PC-3 (cell line): ENCODE results near the gene GALNT18. TPM values are rescaled to one million over a fixed set of nuclear protein-coding genes. Genes with fewer than 3 reads are reported as not detected.

Experiments
- ATAC-seq: fragments of 200-7000 bp; cut with Tn5 transposase; 2 replicates; pipeline ENCODE4 v1.9.1; 2020; ENCODE audit warnings: mild to moderate bottlenecking, moderate library complexity
- BruUV-seq: library from RNA; stranded (reverse); fragments of 400-500 nt; replicated peaks from 2 replicates; lab custom pipeline; 2021; lab: Mats Ljungman, UMichigan
- CTCF ChIA-PET: fragments of 300-600 bp; sonication (Branson Sonifier 250); formaldehyde crosslinking; loops from one replicate; lab custom pipeline; 2022; ENCODE audit warnings: antibody characterized with exemption; lab: Charles Lee
- POLR2A ChIA-PET: fragments of 300-600 bp; sonication (Branson Sonifier 250); formaldehyde crosslinking; loops from one replicate; lab custom pipeline; 2022; ENCODE audit warnings: antibody characterized with exemption; ENCODE audit not compliant: unreplicated experiment; lab: Charles Lee
- DNase-seq: peaks from one replicate; pipeline ENCODE4 v3.0.0-alpha.2; 2015
- H2AFZ ChIP-seq: fragments of 300-600 bp; sonication (generic); 2 replicates; pipeline ENCODE4 v1.6.0; 2016; ENCODE audit warnings: antibody characterized with exemption, low read length
- H3F3A ChIP-seq: fragments of 300-600 bp; sonication (generic); one replicate; pipeline ENCODE4 v1.6.0; 2017; ENCODE audit warnings: antibody characterized with exemption, low read length, control low read depth, mild to moderate bottlenecking; ENCODE audit not compliant: unreplicated experiment
- H3K27ac ChIP-seq: fragments of 300-600 bp; sonication (generic); 2 replicates; pipeline ENCODE4 v1.5.1; 2016; ENCODE audit warnings: mild to moderate bottlenecking, low read length
- H3K27me3 ChIP-seq: fragments of 300-600 bp; sonication (generic); 2 replicates; pipeline ENCODE4 v1.6.1; 2016; ENCODE audit warnings: low read length, mixed read lengths
- H3K36me3 ChIP-seq: fragments of 300-600 bp; sonication (generic); 2 replicates; pipeline ENCODE4 v1.6.1; 2016; ENCODE audit warnings: low read depth, mixed run types, low read length, mixed read lengths
- H3K4me1 ChIP-seq: fragments of 300-600 bp; sonication (generic); 2 replicates; pipeline ENCODE4 v1.5.1; 2016; ENCODE audit warnings: low read length; ENCODE audit not compliant: insufficient read depth
- H3K4me2 ChIP-seq: fragments of 300-600 bp; sonication (generic); 2 replicates; pipeline ENCODE4 v1.6.0; 2016; ENCODE audit warnings: low read length
- H3K4me3 ChIP-seq: fragments of 300-600 bp; sonication (generic); 2 replicates; pipeline ENCODE4 v1.5.1; 2016; ENCODE audit warnings: mild to moderate bottlenecking, low read length, mixed read lengths
- H3K79me2 ChIP-seq: fragments of 300-600 bp; sonication (generic); 2 replicates; pipeline ENCODE4 v1.6.1; 2017; ENCODE audit warnings: low read length, mixed read lengths
- H3K9ac ChIP-seq: fragments of 300-600 bp; sonication (generic); 2 replicates; pipeline ENCODE4 v1.6.0; 2016; ENCODE audit warnings: mild to moderate bottlenecking, low read length
- H3K9me2 ChIP-seq: fragments of 300-600 bp; sonication (generic); replicated peaks from 2 replicates; pipeline ENCODE4 v1.6.1; 2016; ENCODE audit warnings: mixed run types, low read length, mixed read lengths
- H3K9me3 ChIP-seq: fragments of 300-600 bp; sonication (generic); 2 replicates; pipeline ENCODE4 v1.6.1; 2016; ENCODE audit warnings: low read length, mixed read lengths
- H4K20me1 ChIP-seq: fragments of 300-600 bp; sonication (generic); 2 replicates; pipeline ENCODE4 v1.6.1; 2016; ENCODE audit warnings: low read length, mixed read lengths
- CTCF ChIP-seq: fragments of 300-600 bp; sonication (generic); conservative IDR thresholded peaks from 2 replicates; pipeline ENCODE4 v1.5.1; 2017; ENCODE audit warnings: antibody characterized with exemption, low read depth, mild to moderate bottlenecking, low read length
- EZH2 ChIP-seq: fragments of 300-600 bp; sonication (generic); IDR thresholded peaks from one replicate; pipeline ENCODE4 v1.6.1; 2017; ENCODE audit warnings: antibody characterized with exemption, mild to moderate bottlenecking, low read length; ENCODE audit not compliant: unreplicated experiment
- EZH2phosphoT487 ChIP-seq: fragments of 300-600 bp; sonication (generic); IDR thresholded peaks from 2 replicates; pipeline ENCODE4 v1.6.1; 2018; ENCODE audit warnings: mild to moderate bottlenecking, antibody characterized with exemption, low read length, borderline replicate concordance
- intact Hi-C: fragments of 100-400 bp; cut with micrococcal nuclease; formaldehyde crosslinking; loops from 2 replicates; pipeline ENCODE4 v1.9.0; 2023
- total RNA-seq: library from RNA; depleted of rRNA; stranded (reverse); fragments of >200 nt; gene quantifications from 2 replicates; pipeline ENCODE4 v1.2.3, GENCODE V29; 2014

GALNT18 gene
- total RNA-seq, 1 experiment from 2014 or later, result 34.5 TPM

- ATAC-seq (no peak), DNase-seq (no peak)
- no TSS peak for BruUV-seq
- H3K9me3 ChIP-seq, result no peaks in the 10 kb centered on the region
- no peak overlapping the region for H3K4me3 ChIP-seq
- intact Hi-C loops, result no loop called here
- H2AFZ ChIP-seq, result no peak overlapping the region
- H3K79me2 ChIP-seq, result peaks cover 11% of the 10 kb centered on the region; the same call in 1 of the 2 replicates
- no peaks in the 10 kb centered on the region for H3K9me2 ChIP-seq
- H3K36me3 ChIP-seq, result no peaks in the 10 kb centered on the region
- H3K9ac ChIP-seq, result no peak overlapping the region
- H3K4me2 ChIP-seq, result no peak overlapping the region
- ChIA-PET CTCF (no interaction called here), POLR2A (no interaction called here)
- TF ChIP-seq EZH2, result no peak
- TF ChIP-seq EZH2phosphoT487, result no peak
- TF ChIP-seq CTCF, result no peak
- no peaks in the 10 kb centered on the region for H4K20me1 ChIP-seq
- H3K4me1 ChIP-seq, result no peaks in the 10 kb centered on the region
- no peaks in the 10 kb centered on the region for H3F3A ChIP-seq
- no peaks in the 10 kb centered on the region for H3K27me3 ChIP-seq
- H3K27ac ChIP-seq, result no peak overlapping the region
Observed at GRCh38 chr11:11540157-11540556, 81.6 kb downstream of the GALNT18 start.

- intact Hi-C loops, result no loop called here
- ATAC-seq (no peak), DNase-seq (no peak)
- Histone ChIP-seq H3K4me1 (no peaks in the 10 kb centered on the region), H3K4me2 (no peak overlapping the region), H4K20me1 (no peaks in the 10 kb centered on the region), H3F3A (no peaks in the 10 kb centered on the region), H3K27ac (no peak overlapping the region), H3K79me2 (0 out of 2 replicates have a peak, but pooled peaks cover 11% of the 10 kb centered on the region), H3K9ac (no peak overlapping the region), H3K36me3 (no peaks in the 10 kb centered on the region), H3K9me2 (no peaks in the 10 kb centered on the region), H3K4me3 (no peak overlapping the region), H3K27me3 (no peaks in the 10 kb centered on the region), H3K9me3 (no peaks in the 10 kb centered on the region), H2AFZ (no peak overlapping the region)
- POLR2A ChIA-PET, result no interaction called here
- CTCF ChIA-PET, result no interaction called here
- TF ChIP-seq EZH2, result no peak
- no peak for TF ChIP-seq EZH2phosphoT487
- TF ChIP-seq CTCF, result no peak
- BruUV-seq, result no TSS peak
Observed at GRCh38 chr11:11538277-11538960, 83.4 kb downstream of the GALNT18 start.

GRCh38 chr11:11537871-11538270, 83.9 kb downstream of the GALNT18 start:
- H3K4me3 ChIP-seq, result no peak overlapping the region
- H3F3A ChIP-seq, result no peaks in the 10 kb centered on the region
- POLR2A ChIA-PET, result no interaction called here
- no TSS peak for BruUV-seq
- H3K36me3 ChIP-seq, result no peaks in the 10 kb centered on the region
- no peak overlapping the region for H2AFZ ChIP-seq
- ATAC-seq (no peak), DNase-seq (no peak)
- TF ChIP-seq EZH2, result no peak
- no peak for TF ChIP-seq EZH2phosphoT487
- TF ChIP-seq CTCF, result no peak
- no peaks in the 10 kb centered on the region for H3K4me1 ChIP-seq
- no peak overlapping the region for H3K4me2 ChIP-seq
- H3K79me2 ChIP-seq, result 0 out of 2 replicates have a peak, but pooled peaks cover 11% of the 10 kb centered on the region
- intact Hi-C loops, result no loop called here
- H3K27ac ChIP-seq, result no peak overlapping the region
- H3K9me3 ChIP-seq, result no peaks in the 10 kb centered on the region
- H3K9me2 ChIP-seq, result no peaks in the 10 kb centered on the region
- no peak overlapping the region for H3K9ac ChIP-seq
- CTCF ChIA-PET, result no interaction called here
- no peaks in the 10 kb centered on the region for H4K20me1 ChIP-seq
- no peaks in the 10 kb centered on the region for H3K27me3 ChIP-seq
